K562 (cell line): ENCODE data around the gene NCL. TPM values are rescaled to one million over a fixed set of nuclear protein-coding genes. Genes with fewer than 3 reads are reported as not detected.
A peak's percentile ranks its signal among the peaks of the same experiment; 100 is the strongest.

Experiments used
- CBX1 ChIP-seq: sonication (generic); IDR thresholded peaks from 2 replicates; pipeline ENCODE4 v1.6.1; 2016; ENCODE audit warnings: antibody characterized with exemption, low read depth, mild to moderate bottlenecking
- SMC3 ChIP-seq: conservative IDR thresholded peaks from 2 replicates; pipeline ENCODE4 v1.6.1; 2011; ENCODE audit warnings: low read depth, low read length, improper control_type of control experiment; ENCODE audit not compliant: insufficient read depth
- ZBTB17 ChIP-seq: fragments of 450-650 bp; formaldehyde crosslinking; IDR thresholded peaks from 2 replicates; pipeline ENCODE4 v1.4.0; 2020; ENCODE audit warnings: mild to moderate bottlenecking
- polyA plus RNA-seq, 8 experiments: library from polyadenylated mRNA; depleted of rRNA in 4 of 8; stranded (reverse) in 5 of 8; unstranded in 3 of 8; fragments of >200 nt; fragmentation: Nextera tagmentation in 2 of 8; fragmentation: Illumina TruSeq in 1 of 8; extraction: Ambion mirVana in 2 of 8; extraction: Trizol in 1 of 8; gene quantifications; 2 replicates each; pipeline versions ENCODE4 v1.2.1 to v1.2.3, GENCODE V29; 2011 to 2014; ENCODE audit warnings: inconsistent platforms in 1 of 8, missing spikeins in 1 of 8
- total RNA-seq, 7 experiments: library from RNA; depleted of rRNA in 6 of 7; stranded (reverse); fragments of >200 nt in 6 of 7; fragmentation: Illumina TruSeq in 2 of 7; extraction: Trizol in 2 of 7; gene quantifications; 2 replicates each; pipeline versions ENCODE4 v1.2.1 to v1.2.3, GENCODE V29; 2011 to 2021; ENCODE audit warnings: low replicate concordance in 1 of 7
- TF ChIP-seq, protein P1 (sequence below): fragments of 450-650 bp; IDR thresholded peaks from 2 replicates; pipeline ENCODE4 v1.6.1; 2016; ENCODE audit warnings: mild to moderate bottlenecking, moderate library complexity

The NCL gene
- total and polyA plus RNA-seq, 9 of the 15 experiments (the other 6 are each of a cell fraction or from before 2014, with no cell fraction given): 80.9 to 732 (median 361) TPM

DNA sequence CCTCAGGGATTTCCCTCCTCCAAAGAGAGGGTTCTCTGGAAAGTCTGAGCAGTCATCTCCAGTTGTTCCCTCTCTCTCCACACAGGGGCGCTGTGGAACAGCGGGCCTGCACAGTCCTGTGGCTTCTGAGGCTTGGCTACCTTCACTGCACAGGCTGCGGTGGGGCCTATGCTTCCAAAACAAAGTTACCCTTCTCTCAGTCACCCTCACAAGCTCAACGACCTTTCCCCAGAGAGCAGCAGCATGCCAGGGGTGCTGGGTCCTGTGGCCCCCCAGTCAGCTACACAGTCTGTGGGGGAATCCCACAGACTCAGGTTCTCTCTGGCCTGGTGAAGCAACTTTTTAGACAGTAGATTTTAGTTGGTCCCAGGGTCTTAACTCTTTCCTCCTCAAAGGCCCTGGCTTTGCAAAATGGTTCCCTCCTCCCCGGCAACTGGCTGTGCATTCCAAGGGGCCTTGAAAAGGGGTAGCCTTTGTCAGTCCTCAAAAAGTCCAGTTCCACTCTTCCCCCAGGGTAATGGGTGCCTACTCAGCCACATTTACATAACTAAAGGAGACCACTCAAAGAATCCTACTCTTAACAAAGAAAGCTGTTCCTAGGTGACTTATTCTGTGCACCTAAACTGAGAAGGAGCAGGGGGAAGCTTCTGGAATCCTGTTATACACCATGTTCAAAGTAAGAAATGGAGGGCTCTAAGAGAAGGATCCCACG is 53.8 kb downstream of the NCL start (continued):
- TF ChIP-seq, protein P1, sequence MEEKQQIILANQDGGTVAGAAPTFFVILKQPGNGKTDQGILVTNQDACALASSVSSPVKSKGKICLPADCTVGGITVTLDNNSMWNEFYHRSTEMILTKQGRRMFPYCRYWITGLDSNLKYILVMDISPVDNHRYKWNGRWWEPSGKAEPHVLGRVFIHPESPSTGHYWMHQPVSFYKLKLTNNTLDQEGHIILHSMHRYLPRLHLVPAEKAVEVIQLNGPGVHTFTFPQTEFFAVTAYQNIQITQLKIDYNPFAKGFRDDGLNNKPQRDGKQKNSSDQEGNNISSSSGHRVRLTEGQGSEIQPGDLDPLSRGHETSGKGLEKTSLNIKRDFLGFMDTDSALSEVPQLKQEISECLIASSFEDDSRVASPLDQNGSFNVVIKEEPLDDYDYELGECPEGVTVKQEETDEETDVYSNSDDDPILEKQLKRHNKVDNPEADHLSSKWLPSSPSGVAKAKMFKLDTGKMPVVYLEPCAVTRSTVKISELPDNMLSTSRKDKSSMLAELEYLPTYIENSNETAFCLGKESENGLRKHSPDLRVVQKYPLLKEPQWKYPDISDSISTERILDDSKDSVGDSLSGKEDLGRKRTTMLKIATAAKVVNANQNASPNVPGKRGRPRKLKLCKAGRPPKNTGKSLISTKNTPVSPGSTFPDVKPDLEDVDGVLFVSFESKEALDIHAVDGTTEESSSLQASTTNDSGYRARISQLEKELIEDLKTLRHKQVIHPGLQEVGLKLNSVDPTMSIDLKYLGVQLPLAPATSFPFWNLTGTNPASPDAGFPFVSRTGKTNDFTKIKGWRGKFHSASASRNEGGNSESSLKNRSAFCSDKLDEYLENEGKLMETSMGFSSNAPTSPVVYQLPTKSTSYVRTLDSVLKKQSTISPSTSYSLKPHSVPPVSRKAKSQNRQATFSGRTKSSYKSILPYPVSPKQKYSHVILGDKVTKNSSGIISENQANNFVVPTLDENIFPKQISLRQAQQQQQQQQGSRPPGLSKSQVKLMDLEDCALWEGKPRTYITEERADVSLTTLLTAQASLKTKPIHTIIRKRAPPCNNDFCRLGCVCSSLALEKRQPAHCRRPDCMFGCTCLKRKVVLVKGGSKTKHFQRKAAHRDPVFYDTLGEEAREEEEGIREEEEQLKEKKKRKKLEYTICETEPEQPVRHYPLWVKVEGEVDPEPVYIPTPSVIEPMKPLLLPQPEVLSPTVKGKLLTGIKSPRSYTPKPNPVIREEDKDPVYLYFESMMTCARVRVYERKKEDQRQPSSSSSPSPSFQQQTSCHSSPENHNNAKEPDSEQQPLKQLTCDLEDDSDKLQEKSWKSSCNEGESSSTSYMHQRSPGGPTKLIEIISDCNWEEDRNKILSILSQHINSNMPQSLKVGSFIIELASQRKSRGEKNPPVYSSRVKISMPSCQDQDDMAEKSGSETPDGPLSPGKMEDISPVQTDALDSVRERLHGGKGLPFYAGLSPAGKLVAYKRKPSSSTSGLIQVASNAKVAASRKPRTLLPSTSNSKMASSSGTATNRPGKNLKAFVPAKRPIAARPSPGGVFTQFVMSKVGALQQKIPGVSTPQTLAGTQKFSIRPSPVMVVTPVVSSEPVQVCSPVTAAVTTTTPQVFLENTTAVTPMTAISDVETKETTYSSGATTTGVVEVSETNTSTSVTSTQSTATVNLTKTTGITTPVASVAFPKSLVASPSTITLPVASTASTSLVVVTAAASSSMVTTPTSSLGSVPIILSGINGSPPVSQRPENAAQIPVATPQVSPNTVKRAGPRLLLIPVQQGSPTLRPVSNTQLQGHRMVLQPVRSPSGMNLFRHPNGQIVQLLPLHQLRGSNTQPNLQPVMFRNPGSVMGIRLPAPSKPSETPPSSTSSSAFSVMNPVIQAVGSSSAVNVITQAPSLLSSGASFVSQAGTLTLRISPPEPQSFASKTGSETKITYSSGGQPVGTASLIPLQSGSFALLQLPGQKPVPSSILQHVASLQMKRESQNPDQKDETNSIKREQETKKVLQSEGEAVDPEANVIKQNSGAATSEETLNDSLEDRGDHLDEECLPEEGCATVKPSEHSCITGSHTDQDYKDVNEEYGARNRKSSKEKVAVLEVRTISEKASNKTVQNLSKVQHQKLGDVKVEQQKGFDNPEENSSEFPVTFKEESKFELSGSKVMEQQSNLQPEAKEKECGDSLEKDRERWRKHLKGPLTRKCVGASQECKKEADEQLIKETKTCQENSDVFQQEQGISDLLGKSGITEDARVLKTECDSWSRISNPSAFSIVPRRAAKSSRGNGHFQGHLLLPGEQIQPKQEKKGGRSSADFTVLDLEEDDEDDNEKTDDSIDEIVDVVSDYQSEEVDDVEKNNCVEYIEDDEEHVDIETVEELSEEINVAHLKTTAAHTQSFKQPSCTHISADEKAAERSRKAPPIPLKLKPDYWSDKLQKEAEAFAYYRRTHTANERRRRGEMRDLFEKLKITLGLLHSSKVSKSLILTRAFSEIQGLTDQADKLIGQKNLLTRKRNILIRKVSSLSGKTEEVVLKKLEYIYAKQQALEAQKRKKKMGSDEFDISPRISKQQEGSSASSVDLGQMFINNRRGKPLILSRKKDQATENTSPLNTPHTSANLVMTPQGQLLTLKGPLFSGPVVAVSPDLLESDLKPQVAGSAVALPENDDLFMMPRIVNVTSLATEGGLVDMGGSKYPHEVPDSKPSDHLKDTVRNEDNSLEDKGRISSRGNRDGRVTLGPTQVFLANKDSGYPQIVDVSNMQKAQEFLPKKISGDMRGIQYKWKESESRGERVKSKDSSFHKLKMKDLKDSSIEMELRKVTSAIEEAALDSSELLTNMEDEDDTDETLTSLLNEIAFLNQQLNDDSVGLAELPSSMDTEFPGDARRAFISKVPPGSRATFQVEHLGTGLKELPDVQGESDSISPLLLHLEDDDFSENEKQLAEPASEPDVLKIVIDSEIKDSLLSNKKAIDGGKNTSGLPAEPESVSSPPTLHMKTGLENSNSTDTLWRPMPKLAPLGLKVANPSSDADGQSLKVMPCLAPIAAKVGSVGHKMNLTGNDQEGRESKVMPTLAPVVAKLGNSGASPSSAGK: no peak
- TF ChIP-seq CBX1 (peak; percentile 57; the same call in 1 of the 2 replicates), SMC3 (0 out of 2 replicates have a peak, but pooled peaks have one; percentile 21), ZBTB17 (CRISPR knock-in tag) (no peak)
